Uterus (tissue), 4 donors: ENCODE measurements around the gene ZNF385C. TPM values are rescaled to one million over a fixed set of nuclear protein-coding genes. Genes with fewer than 3 reads are reported as not detected.

Experiments
- DNase-seq, 2 donors: peaks; one replicate each; pipeline ENCODE4 v3.0.0-alpha.2; 2019 to 2020
- H3K27ac ChIP-seq, 2 donors: fragments of 200-600 bp; sonication (generic); 1 replicate in 1 of 2; 2 replicates in 1 of 2; pipeline ENCODE4 v1.5.1; 2016 to 2018
- H3K27me3 ChIP-seq, 2 donors: fragments of 200-600 bp; sonication (generic); one replicate each; pipeline ENCODE4 v1.5.1; 2018 to 2019; ENCODE audit warnings: control low read depth in 1 of 2
- H3K36me3 ChIP-seq, 2 donors: fragments of 200-600 bp; sonication (generic); one replicate each; pipeline ENCODE4 v1.5.1; 2019; ENCODE audit warnings: control low read depth in 1 of 2
- H3K4me1 ChIP-seq, 2 donors: fragments of 200-600 bp; sonication (generic); one replicate each; pipeline ENCODE4 v1.5.1; 2018 to 2019; ENCODE audit warnings: control low read depth in 1 of 2
- H3K4me3 ChIP-seq, 2 donors: fragments of 200-600 bp; sonication (generic); 1 replicate in 1 of 2; 2 replicates in 1 of 2; pipeline ENCODE4 v1.5.1; 2018 to 2019; ENCODE audit warnings: mild to moderate bottlenecking in 1 of 2
- H3K9me3 ChIP-seq, 2 donors: fragments of 200-600 bp; sonication (generic); one replicate each; pipeline ENCODE4 v1.5.1; 2019; ENCODE audit warnings: control low read depth in 1 of 2
- CTCF ChIP-seq, 4 experiments: fragments of 200-600 bp in 2 of 4; fragments of 450-650 bp in 2 of 4; sonication (generic) in 2 of 4; IDR thresholded peaks; one replicate each; pipeline ENCODE4 v1.5.1; 2016 to 2019; ENCODE audit warnings: antibody characterized with exemption in 4 of 4, mild to moderate bottlenecking in 2 of 4, moderate library complexity in 1 of 4
- POLR2A ChIP-seq, 2 donors: fragments of 450-650 bp; IDR thresholded peaks; one replicate each; pipeline ENCODE4 v1.6.1; 2016; ENCODE audit warnings: antibody characterized with exemption in 2 of 2, mild to moderate bottlenecking in 1 of 2, moderate library complexity in 1 of 2
- intact Hi-C: fragments of 100-400 bp; cut with DNase I; formaldehyde crosslinking; loops from one replicate; pipeline ENCODE4 v1.15.1; 2023; ENCODE audit warnings: low total_unique reads
- total RNA-seq, 4 donors: library from RNA; depleted of rRNA in 3 of 4; stranded (reverse); fragments of >200 nt in 3 of 4; gene quantifications; one replicate each; pipeline versions ENCODE4 v1.1.0 to v1.2.4, GENCODE V29; 2014 to 2023
- donor health status: DM: yes; HTN: yes; CAD: no.

The ZNF385C gene
- total RNA-seq, 4 donors from 2014 or later: 0.48 to 1.0 TPM; not detected in 2

- H3K27me3 ChIP-seq: no peaks in the 10 kb centered on the region
- intact Hi-C loops: no loop called here
- H3K4me1 ChIP-seq: no peaks in the 10 kb centered on the region
- no peak overlapping the region for H3K4me3 ChIP-seq
- H3K36me3 ChIP-seq: no peaks in the 10 kb centered on the region
- H3K27ac ChIP-seq: no peak overlapping the region
- H3K9me3 ChIP-seq: no peaks in the 10 kb centered on the region
- TF ChIP-seq CTCF (IDR thresholded peaks at IDR 0.05) (no peak), POLR2A (IDR thresholded peaks at IDR 0.05) (no peak)
- DNase-seq: no peak
These were observed 9.5 kb downstream of the ZNF385C start for GRCh38 chr17:42088736-42089135.

GRCh38 chr17:42087736-42088705 lies 10.3 kb downstream of the ZNF385C start:
- Histone ChIP-seq H3K4me1 (no peaks in the 10 kb centered on the region), H3K27ac (no peak overlapping the region), H3K27me3 (no peaks in the 10 kb centered on the region), H3K9me3 (no peaks in the 10 kb centered on the region), H3K36me3 (no peaks in the 10 kb centered on the region), H3K4me3 (no peak overlapping the region)
- intact Hi-C loops: no loop called here
- TF ChIP-seq CTCF (IDR thresholded peaks at IDR 0.05) (no peak), POLR2A (IDR thresholded peaks at IDR 0.05) (no peak)
- no peak for DNase-seq

- H3K27ac ChIP-seq: no peak overlapping the region
- no peaks in the 10 kb centered on the region for H3K4me1 ChIP-seq
- DNase-seq: no peak
- H3K36me3 ChIP-seq: no peaks in the 10 kb centered on the region
- TF ChIP-seq CTCF (IDR thresholded peaks at IDR 0.05): no peak
- TF ChIP-seq POLR2A (IDR thresholded peaks at IDR 0.05): no peak
- H3K4me3 ChIP-seq: no peak overlapping the region
- intact Hi-C loops: no loop called here
- no peaks in the 10 kb centered on the region for H3K27me3 ChIP-seq
- no peaks in the 10 kb centered on the region for H3K9me3 ChIP-seq
These were observed 11.1 kb downstream of the ZNF385C start for GRCh38 chr17:42087042-42087701.

- Histone ChIP-seq H3K4me1 (no peaks in the 10 kb centered on the region), H3K27me3 (no peaks in the 10 kb centered on the region), H3K36me3 (no peaks in the 10 kb centered on the region), H3K4me3 (no peak overlapping the region), H3K9me3 (no peaks in the 10 kb centered on the region), H3K27ac (no peak overlapping the region)
- no peak for DNase-seq
- no peak for TF ChIP-seq POLR2A (IDR thresholded peaks at IDR 0.05)
- no peak for TF ChIP-seq CTCF (IDR thresholded peaks at IDR 0.05)
- intact Hi-C loops: no loop called here
These were observed 16.6 kb downstream of the ZNF385C start for GRCh38 chr17:42081516-42082129.
